Kidney (tissue), 14 donors: Measurements from ENCODE around the gene LDHB. TPM values are rescaled to one million over a fixed set of nuclear protein-coding genes. Genes with fewer than 3 reads are reported as not detected.

Source experiments
- DNase-seq, 5 donors: peaks; one replicate each; pipeline ENCODE4 v3.0.0-alpha.2; 2013 to 2020
- FAIRE-seq: peaks from 2 replicates; lab custom pipeline; 2012; peaks lifted over from hg19 to GRCh38; lab: Jason Lieb, UNC
- H3K27ac ChIP-seq, 2 donors: one replicate each; pipeline ENCODE4 v1.7.0; 2013; ENCODE audit warnings: low read depth in 2 of 2, low read length in 2 of 2, inconsistent platforms in 1 of 2
- H3K27me3 ChIP-seq: one replicate; pipeline ENCODE4 v1.7.1; 2013; ENCODE audit warnings: low read length, inconsistent platforms; ENCODE audit not compliant: control insufficient read depth, insufficient read depth
- H3K36me3 ChIP-seq, 3 donors: one replicate each; pipeline versions ENCODE4 v1.7.0 to v1.7.1; 2013; ENCODE audit warnings: low read length in 3 of 3, control low read depth in 1 of 3, inconsistent platforms in 1 of 3; ENCODE audit not compliant: insufficient read depth in 3 of 3, control insufficient read depth in 2 of 3
- H3K4me1 ChIP-seq, 3 donors: one replicate each; pipeline versions ENCODE4 v1.7.0 to v1.7.1; 2013; ENCODE audit warnings: low read length in 3 of 3, inconsistent platforms in 1 of 3, low read depth in 1 of 3; ENCODE audit not compliant: control insufficient read depth in 2 of 3, insufficient read depth in 2 of 3
- H3K4me3 ChIP-seq, 3 donors: one replicate each; pipeline versions ENCODE4 v1.7.0 to v1.8.1; 2013; ENCODE audit warnings: low read length in 3 of 3, control low read depth in 1 of 3, inconsistent platforms in 1 of 3
- H3K9ac ChIP-seq, 3 donors: one replicate each; pipeline versions ENCODE4 v1.7.0 to v1.7.1; 2013; ENCODE audit warnings: low read length in 3 of 3, control low read depth in 1 of 3, inconsistent platforms in 1 of 3
- H3K9me3 ChIP-seq, 3 donors: one replicate each; pipeline versions ENCODE4 v1.7.0 to v1.7.1; 2013; ENCODE audit warnings: low read length in 3 of 3, control low read depth in 1 of 3, inconsistent platforms in 1 of 3; ENCODE audit not compliant: control insufficient read depth in 2 of 3, insufficient read depth in 1 of 3
- CTCF ChIP-seq: IDR thresholded peaks from 3 replicates; pipeline ENCODE4 v1.5.1; 2012; ENCODE audit warnings: mild to moderate bottlenecking, moderate library complexity, borderline replicate concordance; ENCODE audit not compliant: insufficient read depth; ENCODE audit errors: extremely low read depth
- intact Hi-C: fragments of 100-400 bp; cut with DNase I; formaldehyde crosslinking; loops from one replicate; pipeline ENCODE4 v1.11.1; 2022
- polyA plus RNA-seq: library from polyadenylated mRNA; stranded (reverse); fragments of 350-450 nt; fragmentation: Illumina TruSeq; extraction: RNeasy Lipid Tissue Mini Kit (QIAGEN cat#74804); gene quantifications from one replicate; pipeline ENCODE4 v1.2.3, GENCODE V29; 2014; ENCODE audit warnings: low read depth, low replicate concordance; ENCODE audit not compliant: insufficient read depth
- total RNA-seq: library from RNA; stranded (reverse); fragmentation: NEBNext Ultra II Directional; extraction: Animal tissue kit (Norgen Biotek cat#: 25700); gene quantifications from one replicate; pipeline ENCODE4 v1.2.1, GENCODE V29; 2021
- donor health status: control.
- donor health status: control.
- donor health status: control.
- donor health status: control.
- donor health status: control.
- donor health status: DM: yes; HTN: yes; CAD: no.
- donor health status: Normal renal cell carcinoma (clear cell type).

Gene LDHB
- total and polyA plus RNA-seq, 2 donors from 2014 or later = 1,158 to 2,485 TPM

- Histone ChIP-seq H3K27ac (no peak overlapping the region), H3K9me3 (no peaks in the 10 kb centered on the region), H3K27me3 (no peaks in the 10 kb centered on the region), H3K4me3 (no peak overlapping the region), H3K9ac (no peak overlapping the region), H3K4me1 (no peaks in the 10 kb centered on the region), H3K36me3 (peaks cover 0 to 4% (median 0%) of the 10 kb centered on the region in 3 donors)
- no peak for DNase-seq
- FAIRE-seq = no peak
- TF ChIP-seq CTCF = no peak
- intact Hi-C loops = no loop called here
Measured at GRCh38 chr12:21627924-21628323, 29.7 kb downstream of the LDHB start.

GRCh38 chr12:21618566-21618965 lies 39.1 kb downstream of the LDHB start:
- no peaks in the 10 kb centered on the region for H3K4me1 ChIP-seq
- no peak for TF ChIP-seq CTCF
- intact Hi-C loops = no loop called here
- DNase-seq (no peak), FAIRE-seq (no peak)
- H3K4me3 ChIP-seq = no peak overlapping the region
- no peak overlapping the region for H3K9ac ChIP-seq
- H3K27me3 ChIP-seq = no peaks in the 10 kb centered on the region
- H3K36me3 ChIP-seq = no peaks in the 10 kb centered on the region
- H3K27ac ChIP-seq = no peak overlapping the region
- no peaks in the 10 kb centered on the region for H3K9me3 ChIP-seq

- Histone ChIP-seq H3K27me3 (no peaks in the 10 kb centered on the region), H3K9me3 (no peaks in the 10 kb centered on the region), H3K27ac (no peak overlapping the region), H3K36me3 (no peaks in the 10 kb centered on the region), H3K4me3 (no peak overlapping the region), H3K4me1 (no peaks in the 10 kb centered on the region), H3K9ac (no peak overlapping the region)
- FAIRE-seq (no peak), DNase-seq (no peak)
- intact Hi-C loops = no loop called here
- TF ChIP-seq CTCF = no peak
Measured at GRCh38 chr12:21617030-21617429, 40.6 kb downstream of the LDHB start.

GRCh38 chr12:21615431-21615830 lies 42.2 kb downstream of the LDHB start:
- FAIRE-seq = no peak
- Histone ChIP-seq H3K9me3 (no peaks in the 10 kb centered on the region), H3K36me3 (no peaks in the 10 kb centered on the region), H3K9ac (no peak overlapping the region), H3K27ac (no peak overlapping the region), H3K4me3 (no peak overlapping the region), H3K4me1 (no peaks in the 10 kb centered on the region), H3K27me3 (no peaks in the 10 kb centered on the region)
- DNase-seq = no peak
- no peak for TF ChIP-seq CTCF
- intact Hi-C loops = no loop called here
